Keratinocyte (primary cell): ENCODE results near the gene TMED3. TPM values are rescaled to one million over a fixed set of nuclear protein-coding genes. Genes with fewer than 3 reads are reported as not detected.

Experiments used
- DNase-seq: peaks from one replicate; pipeline ENCODE4 v3.0.0-alpha.2; 2011; ENCODE audit warnings: low read depth, missing footprints, low spot score
- FAIRE-seq: peaks from 2 replicates; lab custom pipeline; 2011; peaks lifted over from hg19 to GRCh38; lab: Jason Lieb, UNC
- H2AFZ ChIP-seq: 2 replicates; pipeline ENCODE4 v1.6.0; 2012; ENCODE audit warnings: low read length, control low read depth, inconsistent platforms; ENCODE audit not compliant: control insufficient read depth
- H3K27ac ChIP-seq: 2 replicates; pipeline ENCODE4 v1.5.1; 2011; ENCODE audit warnings: low read length; ENCODE audit not compliant: control insufficient read depth, insufficient read depth
- H3K27me3 ChIP-seq: 3 replicates; pipeline ENCODE4 v1.6.0; 2011; ENCODE audit warnings: low read length; ENCODE audit not compliant: control insufficient read depth, insufficient read depth; ENCODE audit errors: extremely low read depth
- H3K36me3 ChIP-seq, 2 experiments: 2 replicates in 1 of 2; 3 replicates in 1 of 2; pipeline ENCODE4 v1.5.1; 2011; ENCODE audit warnings: low read length in 2 of 2, mild to moderate bottlenecking in 1 of 2; ENCODE audit not compliant: control insufficient read depth in 2 of 2, insufficient read depth in 2 of 2; ENCODE audit errors: extremely low read depth in 1 of 2
- H3K4me1 ChIP-seq: 3 replicates; pipeline ENCODE4 v1.5.1; 2011; ENCODE audit warnings: low read length; ENCODE audit not compliant: control insufficient read depth, insufficient read depth; ENCODE audit errors: extremely low read depth
- H3K4me2 ChIP-seq: 3 replicates; pipeline ENCODE4 v1.6.0; 2011; ENCODE audit warnings: low read depth, low read length; ENCODE audit not compliant: control insufficient read depth, insufficient read depth; ENCODE audit errors: extremely low read depth
- H3K4me3 ChIP-seq, 3 experiments: fragments of 200-600 bp in 1 of 3; sonication (generic) in 1 of 3; 2 replicates in 2 of 3; 3 replicates in 1 of 3; pipeline ENCODE4 v1.5.1; 2011 to 2016; ENCODE audit warnings: low read length in 3 of 3, mild to moderate bottlenecking in 3 of 3, control low read depth in 2 of 3, inconsistent platforms in 1 of 3, low read depth in 1 of 3, mixed read lengths in 1 of 3, mixed run types in 1 of 3, moderate library complexity in 1 of 3; ENCODE audit not compliant: control insufficient read depth in 2 of 3, insufficient read depth in 2 of 3; ENCODE audit errors: extremely low read depth in 1 of 3
- H3K79me2 ChIP-seq: 2 replicates; pipeline ENCODE4 v1.6.0; 2012; ENCODE audit warnings: low read length; ENCODE audit not compliant: control insufficient read depth, insufficient read depth
- H3K9ac ChIP-seq: 3 replicates; pipeline ENCODE4 v1.6.0; 2011; ENCODE audit warnings: low read length; ENCODE audit not compliant: control insufficient read depth, insufficient read depth; ENCODE audit errors: extremely low read depth
- H3K9me1 ChIP-seq: 3 replicates; pipeline ENCODE4 v1.6.0; 2011; ENCODE audit warnings: low read length; ENCODE audit not compliant: control insufficient read depth, insufficient read depth; ENCODE audit errors: extremely low read depth
- H3K9me3 ChIP-seq: 2 replicates; pipeline ENCODE4 v1.5.1; 2012; ENCODE audit warnings: low read depth, low read length; ENCODE audit not compliant: control insufficient read depth
- H4K20me1 ChIP-seq: 3 replicates; pipeline ENCODE4 v1.6.0; 2011; ENCODE audit warnings: low read length; ENCODE audit not compliant: control insufficient read depth, insufficient read depth; ENCODE audit errors: extremely low read depth
- CTCF ChIP-seq, 3 experiments: IDR thresholded peaks in 1 of 3; conservative IDR thresholded peaks in 1 of 3; optimal IDR thresholded peaks in 1 of 3; 2 replicates in 2 of 3; 3 replicates in 1 of 3; pipeline versions ENCODE3 to v1.5.1; 2011; ENCODE audit warnings: low read length in 3 of 3, mild to moderate bottlenecking in 3 of 3, moderate library complexity in 2 of 3, control low read depth in 1 of 3, inconsistent platforms in 1 of 3; ENCODE audit not compliant: insufficient read depth in 2 of 3; ENCODE audit errors: extremely low read depth in 1 of 3
- EZH2 ChIP-seq: IDR thresholded peaks from one replicate; pipeline ENCODE4 v1.6.1; 2012; ENCODE audit warnings: inconsistent platforms, mild to moderate bottlenecking, low read length, moderate library complexity
- dilution Hi-C: fragments of 300-500 bp; cut with MboI; formaldehyde crosslinking; loops from one replicate; pipeline ENCODE4 v1.7.0; 2020; ENCODE audit warnings: low sequenced_read_pairs; ENCODE audit not compliant: extremely low pct_ligation_motif_present
- polyA plus RNA-seq, 5 experiments: library from polyadenylated mRNA; depleted of rRNA in 3 of 5; stranded (reverse) in 3 of 5; stranded (forward) in 1 of 5; unstranded in 1 of 5; fragments of >200 nt; gene quantifications; 1 replicate in 1 of 5; 2 replicates in 3 of 5; 3 replicates in 1 of 5; pipeline versions ENCODE4 v1.2.1 to v1.2.3, GENCODE V29; 2011 to 2012; ENCODE audit warnings: missing spikeins in 2 of 5, low read depth in 1 of 5, low replicate concordance in 1 of 5

Gene TMED3
- polyA plus RNA-seq, 1 donor (not counting 4 experiments of a cell fraction or from before 2014, with no cell fraction given) = 137 TPM

GRCh38 chr15:79352206-79352605, 41.3 kb downstream of the TMED3 start:
- H4K20me1 ChIP-seq = no peaks in the 10 kb centered on the region
- no peak overlapping the region for H3K27ac ChIP-seq
- no peak overlapping the region for H3K4me3 ChIP-seq
- H3K27me3 ChIP-seq = no peaks in the 10 kb centered on the region
- H3K9me3 ChIP-seq = no peaks in the 10 kb centered on the region
- no peak overlapping the region for H3K4me2 ChIP-seq
- no peak overlapping the region for H2AFZ ChIP-seq
- no peaks in the 10 kb centered on the region for H3K9me1 ChIP-seq
- no peak for FAIRE-seq
- no peaks in the 10 kb centered on the region for H3K4me1 ChIP-seq
- H3K9ac ChIP-seq = no peak overlapping the region
- no peak for DNase-seq
- TF ChIP-seq EZH2 (no peak), CTCF (optimal IDR thresholded peaks at IDR 0.05 in 1 of 3, IDR thresholded peaks at IDR 0.05 in 1 of 3, conservative IDR thresholded peaks at IDR 0.05 in 1 of 3; ENCODE audit: extremely low read depth in 1 of 3, insufficient read depth in 2 of 3, low read length in 3 of 3) (no peak)
- H3K36me3 ChIP-seq = no peaks in the 10 kb centered on the region
- dilution Hi-C loops = no loop called here
- no peaks in the 10 kb centered on the region for H3K79me2 ChIP-seq

- dilution Hi-C loops = no loop called here
- H3K4me3 ChIP-seq = no peak overlapping the region
- TF ChIP-seq EZH2 (no peak), CTCF (optimal IDR thresholded peaks at IDR 0.05 in 1 of 3, IDR thresholded peaks at IDR 0.05 in 1 of 3, conservative IDR thresholded peaks at IDR 0.05 in 1 of 3; ENCODE audit: extremely low read depth in 1 of 3, insufficient read depth in 2 of 3, low read length in 3 of 3) (no peak)
- H4K20me1 ChIP-seq = no peaks in the 10 kb centered on the region
- no peak overlapping the region for H3K4me2 ChIP-seq
- no peaks in the 10 kb centered on the region for H3K9me3 ChIP-seq
- H3K27ac ChIP-seq = no peak overlapping the region
- FAIRE-seq = no peak
- H3K9ac ChIP-seq = no peak overlapping the region
- no peaks in the 10 kb centered on the region for H3K9me1 ChIP-seq
- no peaks in the 10 kb centered on the region for H3K27me3 ChIP-seq
- H2AFZ ChIP-seq = no peak overlapping the region
- no peaks in the 10 kb centered on the region for H3K79me2 ChIP-seq
- no peak for DNase-seq
- H3K4me1 ChIP-seq = no peaks in the 10 kb centered on the region
- H3K36me3 ChIP-seq = no peaks in the 10 kb centered on the region
These were observed 46.7 kb downstream of the TMED3 start for GRCh38 chr15:79357566-79357965.
